ENCODE results near the gene ZNF385C.

GRCh38 chr17:42087736-42088705, 10.3 kb downstream of the ZNF385C start:
- TF ChIP-seq CTCF (optimal IDR thresholded peaks at IDR 0.05 in 1 of 3, IDR thresholded peaks at IDR 0.05 in 1 of 3, conservative IDR thresholded peaks at IDR 0.05 in 1 of 3; ENCODE audit: extremely low read depth in 1 of 3, insufficient read depth in 2 of 3, low read length in 3 of 3) (no peak), EZH2 (IDR thresholded peaks at IDR 0.05; ENCODE audit: low read length) (no peak)
